Activated CD8-positive, alpha-beta memory T cell treated with anti-CD3 and anti-CD28 coated beads, Interleukin-2, amount 50 U/mL, for 1 hour (primary cell): ENCODE results near the gene AFAP1.

ENCODE experiments used
- DNase-seq: peaks from one replicate; pipeline ENCODE4 v3.0.0-alpha.2; 2020; ENCODE audit errors: extremely low read depth

Gene AFAP1

GRCh38 chr4:7968262-7968896 lies 28.7 kb upstream of the AFAP1 start:
- no peak for DNase-seq

- no peak for DNase-seq
Measured at GRCh38 chr4:7967501-7968261, 28.0 kb upstream of the AFAP1 start.

- no peak for DNase-seq
Measured at GRCh38 chr4:7967063-7967440, 27.4 kb upstream of the AFAP1 start.

GRCh38 chr4:7966281-7967062 lies 26.8 kb upstream of the AFAP1 start:
- DNase-seq: no peak

GRCh38 chr4:7964890-7965662 lies 25.4 kb upstream of the AFAP1 start:
- DNase-seq: no peak

GRCh38 chr4:7964459-7964858 lies 24.8 kb upstream of the AFAP1 start:
- DNase-seq: no peak

GRCh38 chr4:7963691-7964090 lies 24.0 kb upstream of the AFAP1 start:
- DNase-seq: no peak

GRCh38 chr4:7962609-7963508 lies 23.2 kb upstream of the AFAP1 start:
- no peak for DNase-seq

- DNase-seq: no peak
Measured at GRCh38 chr4:7960790-7961655, 21.4 kb upstream of the AFAP1 start.

GRCh38 chr4:7960017-7960789 lies 20.5 kb upstream of the AFAP1 start:
- no peak for DNase-seq

GRCh38 chr4:7959078-7959477 lies 19.4 kb upstream of the AFAP1 start:
- no peak for DNase-seq

- no peak for DNase-seq
Measured at GRCh38 chr4:7956934-7957656, 17.4 kb upstream of the AFAP1 start.

- no peak for DNase-seq
Measured at GRCh38 chr4:7956270-7956808, 16.7 kb upstream of the AFAP1 start.

GRCh38 chr4:7955393-7955792 lies 15.7 kb upstream of the AFAP1 start:
- no peak for DNase-seq

- DNase-seq: no peak
Measured at GRCh38 chr4:7952615-7953014, 13.0 kb upstream of the AFAP1 start.

- no peak for DNase-seq
Measured at GRCh38 chr4:7950301-7951092, 10.8 kb upstream of the AFAP1 start.

- no peak for DNase-seq
Measured at GRCh38 chr4:7949759-7950158, 10.1 kb upstream of the AFAP1 start.
